ENCODE results near the gene PIM3. TPM values are rescaled to one million over a fixed set of nuclear protein-coding genes. Genes with fewer than 3 reads are reported as not detected.

PIM3 gene
- total RNA-seq, 2 experiments from 2014 or later: 60.1 to 62.3 TPM

DNA sequence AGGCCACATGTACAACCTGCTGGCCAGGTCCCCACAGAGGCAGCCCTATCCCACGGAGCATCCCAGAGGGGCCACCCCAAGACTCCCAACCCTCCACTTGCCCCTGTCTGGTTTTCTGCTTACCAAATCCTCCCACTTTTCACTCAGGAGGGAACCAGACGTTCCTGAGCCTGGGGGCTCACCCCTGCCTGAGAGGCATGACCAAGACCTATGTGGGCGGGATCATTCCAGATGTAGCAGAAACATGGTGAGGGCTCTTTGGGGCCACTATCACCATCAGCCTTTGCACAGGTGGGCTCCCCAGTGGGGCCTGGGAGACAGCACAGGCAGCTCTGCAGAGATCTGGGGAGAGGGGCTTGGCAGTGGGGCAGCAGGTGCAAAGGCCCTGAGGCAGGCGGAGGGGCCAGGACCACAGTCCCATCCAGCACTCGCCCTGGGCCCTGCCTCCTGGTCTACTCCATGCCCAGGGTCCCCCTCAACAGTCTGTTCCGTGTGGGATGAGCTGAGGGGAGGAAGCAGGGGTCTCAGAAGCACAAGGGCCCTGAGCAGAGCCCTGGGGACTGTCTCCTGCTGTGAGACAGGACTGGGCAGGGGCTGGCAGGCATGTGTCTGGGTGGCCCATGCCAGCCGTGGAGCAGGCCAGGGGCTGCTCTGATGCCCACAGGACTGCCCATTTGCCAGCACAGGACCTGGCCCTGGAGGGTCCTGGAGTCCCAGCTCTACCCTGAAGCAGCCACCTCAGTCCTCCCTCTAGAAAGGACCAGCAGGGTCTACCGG, 9.4 kb downstream of the PIM3 start:
- Mint-ChIP-seq H3K9me3 (no peaks in the 10 kb centered on the region), H3K36me3 (ENCODE audit: low read depth) (peaks cover 1% of the 10 kb centered on the region), H3K27me3 (no peaks in the 10 kb centered on the region), H3K4me3 (no peak overlapping the region), H3K27ac (peak overlapping the region; percentile 90), H3K4me1 (peaks cover 19% of the 10 kb centered on the region)
- ChIA-PET POLR2A (interaction anchor here (0.8 to 4.1 kb wide), 7 partner anchors 8 to 579 kb away, joined by 3 to 51 read pairs (median 7); partner anchors contain the start of gene PIM3), CTCF (interaction anchor here (1.7 kb wide), 1 partner anchor 34 kb away, joined by 3 read pairs; no protein-coding TSS in a partner anchor)
- DNase-seq: peak; percentile 17

DNA sequence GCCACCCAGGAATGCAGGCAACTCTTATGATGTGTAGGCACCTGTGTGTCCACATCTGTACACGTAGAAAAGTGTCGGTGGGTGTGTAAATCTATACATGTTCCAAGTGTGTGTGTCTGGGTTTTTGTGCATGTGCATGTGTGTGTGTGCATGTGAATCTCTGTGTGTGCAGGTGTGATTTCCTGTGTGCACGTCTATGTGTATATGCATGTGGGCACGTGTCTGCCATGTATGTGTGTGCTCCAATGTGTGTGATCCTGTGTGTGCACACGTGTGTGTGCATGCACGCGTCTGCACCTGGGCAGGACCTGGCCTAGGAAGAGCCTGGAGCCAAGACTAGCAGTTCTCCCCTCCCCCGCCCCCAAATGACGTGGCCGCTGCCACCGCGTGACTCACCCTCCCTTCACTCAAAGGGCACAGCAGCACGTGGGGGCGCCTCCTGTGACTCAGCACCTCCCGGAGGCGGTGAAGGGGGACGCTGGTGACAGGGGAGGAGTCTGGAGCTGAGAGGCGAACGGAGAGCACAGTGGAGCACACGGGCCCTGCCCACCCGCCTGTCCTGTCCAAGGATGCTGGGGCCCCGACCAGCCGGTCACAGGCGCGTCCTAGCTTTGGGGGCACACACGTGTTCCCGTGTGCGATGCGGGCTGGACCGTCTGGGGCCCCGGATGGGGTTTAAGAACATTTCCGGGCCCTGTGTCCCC, 10.1 kb downstream of the PIM3 start:
- peak; percentile 96 for DNase-seq
- Mint-ChIP-seq H3K4me3 (peak overlapping the region; percentile 79), H3K9me3 (no peaks in the 10 kb centered on the region), H3K27ac (peak overlapping the region; percentile 90), H3K36me3 (ENCODE audit: low read depth) (no peaks in the 10 kb centered on the region), H3K4me1 (peaks cover 24% of the 10 kb centered on the region), H3K27me3 (no peaks in the 10 kb centered on the region)
- ChIA-PET CTCF (interaction anchor here (0.7 to 1.7 kb wide), 3 partner anchors 9 to 34 kb away, joined by 3 read pairs; no protein-coding TSS in a partner anchor), POLR2A (interaction anchor here (0.6 to 4.1 kb wide), 12 partner anchors 9 to 578 kb away, joined by 3 to 51 read pairs (median 4); partner anchors contain the start of genes ALG12, CRELD2 and PIM3)

DNA sequence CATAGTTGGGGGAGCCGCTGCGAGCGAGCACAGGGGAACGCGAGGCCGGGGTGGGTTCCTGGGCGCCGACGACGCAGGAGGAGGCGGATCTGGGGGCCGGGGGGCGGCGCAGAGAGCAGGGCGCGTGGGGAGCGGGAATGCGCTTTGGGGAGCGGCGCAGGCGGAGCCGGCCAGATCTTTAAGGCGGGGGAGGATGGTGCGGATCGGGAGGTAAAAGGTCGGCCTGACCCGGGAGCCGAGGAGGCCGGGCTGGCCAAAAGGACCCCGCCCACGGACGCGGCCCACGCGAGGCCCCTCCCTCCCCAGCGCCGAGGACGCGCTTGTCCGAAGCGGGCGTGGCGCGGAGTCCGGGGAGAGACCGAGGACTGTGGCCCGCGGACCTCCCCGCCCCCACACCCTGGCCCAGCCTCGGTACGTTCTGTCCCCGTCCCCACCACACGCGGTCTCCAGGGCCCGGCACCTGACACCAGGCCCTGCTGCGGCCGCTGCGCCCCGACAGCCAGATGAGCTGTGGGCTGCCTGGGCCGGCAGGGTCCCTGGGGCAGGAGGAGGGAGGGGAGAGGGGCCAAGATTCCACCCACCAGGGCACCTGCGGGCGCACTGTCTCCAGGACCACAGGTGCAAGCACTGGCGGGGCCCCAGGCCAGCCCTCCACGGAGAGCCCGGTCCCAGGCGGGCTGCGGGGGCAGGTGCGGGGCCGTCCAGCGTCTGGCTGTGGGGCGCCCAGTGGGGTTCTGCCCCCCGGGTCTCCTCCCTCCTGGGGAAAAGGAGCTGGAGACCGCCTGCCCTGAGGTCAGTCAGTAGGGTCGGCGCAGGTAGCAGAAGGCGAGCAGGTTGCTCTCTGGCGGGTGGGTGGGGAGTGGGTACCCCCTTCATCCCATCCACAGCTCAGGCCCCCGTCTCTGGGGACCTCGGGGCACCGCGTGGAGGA, 10.9 kb downstream of the PIM3 start:
- Mint-ChIP-seq H3K27ac (peak overlapping the region; percentile 90), H3K27me3 (no peaks in the 10 kb centered on the region), H3K4me1 (peaks cover 29% of the 10 kb centered on the region), H3K4me3 (peak overlapping the region; percentile 79), H3K9me3 (no peaks in the 10 kb centered on the region), H3K36me3 (ENCODE audit: low read depth) (no peaks in the 10 kb centered on the region)
- POLR2A ChIA-PET: interaction anchor here (0.8 to 4.1 kb wide), 12 partner anchors 10 to 555 kb away, joined by 3 to 51 read pairs (median 4); partner anchors contain the start of genes ALG12, CRELD2 and PIM3
- CTCF ChIA-PET: interaction anchor here (1.0 to 1.7 kb wide), 4 partner anchors 8 to 40 kb away, joined by 3 to 5 read pairs (median 3); partner anchors contain the start of gene PIM3
- DNase-seq: no peak

DNA sequence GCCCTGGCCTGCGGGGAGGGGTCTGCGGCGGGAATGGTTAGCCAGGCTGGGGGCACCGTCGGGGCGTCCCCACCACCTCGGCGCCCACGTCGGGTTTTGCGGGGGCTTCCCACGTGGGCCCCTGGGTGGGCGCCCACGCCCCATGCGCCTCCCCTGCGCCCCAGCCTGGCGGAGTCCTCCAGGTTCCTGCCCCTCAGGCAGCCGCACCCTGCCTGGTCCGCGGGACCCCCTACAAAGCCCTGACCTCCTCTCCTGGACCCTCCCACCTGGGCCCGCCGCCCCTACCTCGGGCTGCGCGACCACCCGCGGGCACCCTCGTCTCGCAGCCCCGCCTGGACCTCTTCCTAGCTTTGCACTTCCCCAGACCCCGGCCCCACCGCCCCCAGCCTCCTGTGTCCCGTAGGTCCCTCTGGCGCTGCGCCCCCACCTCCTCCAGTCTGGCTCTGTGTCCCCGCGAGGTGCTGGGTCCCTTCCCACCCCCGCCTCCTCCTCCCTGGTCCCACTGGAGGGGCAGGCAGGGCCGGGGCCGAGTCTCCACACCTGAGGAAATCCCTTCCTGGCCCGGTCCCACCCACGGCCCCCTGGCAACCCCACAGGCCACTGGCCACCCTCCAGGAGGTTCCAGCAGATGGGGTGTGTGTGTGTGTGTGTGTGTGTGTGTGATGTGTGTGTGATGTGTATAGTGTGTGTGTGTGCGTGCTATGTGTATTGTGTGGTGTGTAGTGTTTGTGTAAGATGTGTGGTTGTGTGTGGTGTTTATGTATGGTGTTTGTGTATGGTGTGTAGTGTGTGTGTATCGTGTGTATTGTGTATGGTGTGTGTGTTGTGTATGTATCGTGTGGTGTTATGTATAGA, 11.8 kb downstream of the PIM3 start:
- peak; percentile 16 for DNase-seq
- H3K27ac Mint-ChIP-seq: no peak overlapping the region
- no peaks in the 10 kb centered on the region for H3K9me3 Mint-ChIP-seq
- peaks cover 31% of the 10 kb centered on the region for H3K4me1 Mint-ChIP-seq
- H3K27me3 Mint-ChIP-seq: no peaks in the 10 kb centered on the region
- no peaks in the 10 kb centered on the region for H3K36me3 Mint-ChIP-seq (ENCODE audit: low read depth)
- ChIA-PET POLR2A (interaction anchor here (0.8 to 4.1 kb wide), 5 partner anchors 11 to 554 kb away, joined by 3 to 51 read pairs (median 4); partner anchors contain the start of gene PIM3), CTCF (interaction anchor here (1.0 to 1.3 kb wide), 2 partner anchors 11 to 41 kb away, joined by 3 to 5 read pairs; partner anchors contain the start of gene PIM3)
- no peak overlapping the region for H3K4me3 Mint-ChIP-seq

DNA sequence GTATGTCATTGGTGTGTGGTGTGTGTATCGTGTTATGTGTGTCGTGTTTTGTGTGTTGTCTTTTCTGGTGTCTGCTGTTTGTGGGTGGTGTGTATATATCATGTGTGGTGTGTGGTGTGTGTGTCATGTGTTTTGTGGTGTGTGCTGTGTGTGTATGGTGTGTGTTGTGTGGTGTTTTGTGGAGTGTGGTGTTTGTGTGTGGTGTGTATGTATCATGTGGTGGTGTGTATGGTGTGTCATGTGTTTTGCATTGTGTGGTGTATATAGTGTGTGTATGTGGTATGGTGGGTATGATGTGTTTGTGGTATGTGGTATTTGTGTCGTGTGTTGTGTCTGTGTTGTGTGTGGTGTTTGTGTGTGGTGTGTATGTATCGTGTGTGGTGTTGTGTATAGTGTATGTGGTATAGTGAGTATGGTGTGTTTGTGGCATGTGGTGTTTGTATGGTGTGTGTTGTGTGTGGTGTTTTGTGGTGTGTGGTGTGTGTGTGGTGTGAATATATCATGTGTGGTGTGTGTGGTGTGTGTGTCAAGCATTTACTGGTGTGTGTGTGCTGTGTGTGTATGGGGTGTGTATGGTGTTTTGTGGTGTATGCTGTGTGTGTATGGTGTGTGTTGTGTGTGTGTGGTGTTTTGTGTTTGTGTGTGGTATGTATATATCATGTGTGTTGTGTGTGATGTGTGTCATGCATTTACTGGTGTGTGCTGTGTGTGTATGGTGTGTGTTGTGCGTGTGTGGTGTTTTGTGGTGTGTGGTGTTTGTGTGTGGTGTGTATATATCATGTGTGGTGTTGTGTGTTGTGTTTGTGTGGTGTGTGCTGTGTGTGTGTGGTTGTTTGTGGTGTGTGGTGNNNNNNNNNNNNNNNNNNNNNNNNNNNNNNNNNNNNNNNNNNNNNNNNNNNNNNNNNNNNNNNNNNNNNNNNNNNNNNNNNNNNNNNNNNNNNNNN, 12.7 kb downstream of the PIM3 start:
- Mint-ChIP-seq H3K9me3 (no peaks in the 10 kb centered on the region), H3K4me1 (peaks cover 29% of the 10 kb centered on the region), H3K27me3 (no peaks in the 10 kb centered on the region), H3K4me3 (no peak overlapping the region), H3K27ac (no peak overlapping the region), H3K36me3 (ENCODE audit: low read depth) (no peaks in the 10 kb centered on the region)
- DNase-seq: no peak
- ChIA-PET CTCF (no interaction called here), POLR2A (no interaction called here)

DNA sequence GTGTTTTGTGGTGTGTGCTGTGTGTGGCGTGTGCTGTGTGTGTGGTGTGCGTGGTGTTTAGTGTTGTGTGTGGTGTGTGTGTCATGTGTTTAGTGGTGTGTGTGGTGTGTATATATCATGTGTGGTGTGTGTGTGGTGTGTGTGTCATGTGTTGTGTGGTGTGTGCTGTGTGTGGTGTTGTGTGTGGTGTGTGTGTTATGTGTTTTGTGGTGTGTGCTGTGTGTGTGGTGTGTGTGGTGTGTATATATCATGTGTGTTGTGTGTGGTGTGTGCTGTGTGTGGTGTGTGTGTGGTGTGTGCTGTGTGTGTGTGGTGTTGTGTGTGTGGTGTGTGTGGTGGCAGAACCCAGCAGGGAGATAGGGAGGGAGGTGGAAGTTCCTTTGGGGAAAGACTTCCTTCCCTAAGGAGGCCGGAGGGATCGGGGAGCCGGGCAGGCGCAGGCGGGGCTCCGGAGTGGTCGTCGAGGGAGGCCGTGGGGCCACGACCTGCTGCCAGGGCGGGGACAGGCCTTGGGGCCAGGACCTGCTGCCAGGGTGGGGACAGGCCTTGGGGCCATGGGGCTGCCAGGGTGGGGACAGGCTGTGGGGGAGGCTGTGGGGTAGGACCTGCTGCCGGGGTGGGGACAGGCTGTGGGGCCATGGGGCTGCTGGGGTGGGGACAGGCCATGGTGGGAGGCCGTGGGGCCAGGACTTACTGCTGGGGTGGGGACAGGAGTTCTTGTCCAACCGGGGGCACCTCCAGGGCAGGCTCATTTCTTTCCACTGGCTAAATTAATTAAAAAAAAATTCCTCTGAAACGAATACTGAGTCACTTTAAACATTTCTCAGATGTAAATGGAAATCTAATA, 15.2 kb downstream of the PIM3 start:
- Mint-ChIP-seq H3K36me3 (ENCODE audit: low read depth) (peaks cover 8% of the 10 kb centered on the region), H3K4me1 (peaks cover 24% of the 10 kb centered on the region), H3K27ac (peak overlapping the region; percentile 56), H3K4me3 (peak overlapping the region; percentile 19), H3K27me3 (peaks cover 6% of the 10 kb centered on the region), H3K9me3 (peaks cover 9% of the 10 kb centered on the region)
- CTCF ChIA-PET: interaction anchor here (1.4 kb wide), 2 partner anchors 15 to 55 kb away, joined by 4 to 5 read pairs; no protein-coding TSS in a partner anchor
- POLR2A ChIA-PET: no interaction called here
- DNase-seq: peak; percentile 32

DNA sequence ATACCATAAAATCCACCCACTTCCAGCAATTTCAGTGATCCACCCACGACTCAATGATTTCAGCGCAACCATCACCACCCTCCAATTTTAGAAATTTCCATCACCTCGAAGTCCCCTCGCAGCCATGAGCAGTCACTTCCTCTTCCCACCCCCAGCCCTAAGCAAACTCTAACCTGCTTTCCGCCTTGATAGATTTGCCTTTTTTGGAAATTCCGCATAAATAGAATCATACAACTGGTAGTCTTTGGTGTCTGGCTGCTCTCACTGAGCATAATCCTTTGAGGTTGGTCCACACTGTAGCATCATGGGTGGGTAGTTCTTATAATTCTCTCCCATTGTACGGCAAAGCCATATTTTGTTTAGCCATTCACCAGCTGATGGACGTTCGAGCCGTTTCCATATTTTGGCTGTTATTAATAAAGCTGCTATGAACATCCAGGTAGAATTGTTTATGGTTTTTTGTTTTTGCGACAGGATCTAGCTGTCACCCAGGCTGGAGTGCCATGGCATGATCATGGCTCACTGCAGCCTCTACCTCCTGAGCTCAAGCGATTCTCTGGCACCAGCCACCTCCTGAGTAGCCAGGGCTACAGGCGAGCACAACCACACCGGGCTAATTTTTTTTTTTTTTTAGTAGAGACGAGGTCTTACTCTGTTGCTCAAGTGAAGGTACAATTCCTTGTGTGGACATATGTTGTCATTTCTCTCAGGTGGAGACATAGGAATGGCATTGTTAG, 16.0 kb downstream of the PIM3 start:
- peaks cover 9% of the 10 kb centered on the region for H3K9me3 Mint-ChIP-seq
- peaks cover 8% of the 10 kb centered on the region for H3K27me3 Mint-ChIP-seq
- DNase-seq: peak; percentile 38
- H3K4me1 Mint-ChIP-seq: peaks cover 19% of the 10 kb centered on the region
- H3K36me3 Mint-ChIP-seq (ENCODE audit: low read depth): peaks cover 11% of the 10 kb centered on the region
- POLR2A ChIA-PET: no interaction called here
- CTCF ChIA-PET: interaction anchor here (0.6 to 1.4 kb wide), 3 partner anchors 14 to 56 kb away, joined by 4 to 5 read pairs (median 4); no protein-coding TSS in a partner anchor
- H3K27ac Mint-ChIP-seq: peak overlapping the region; percentile 44
- H3K4me3 Mint-ChIP-seq: no peak overlapping the region

DNA sequence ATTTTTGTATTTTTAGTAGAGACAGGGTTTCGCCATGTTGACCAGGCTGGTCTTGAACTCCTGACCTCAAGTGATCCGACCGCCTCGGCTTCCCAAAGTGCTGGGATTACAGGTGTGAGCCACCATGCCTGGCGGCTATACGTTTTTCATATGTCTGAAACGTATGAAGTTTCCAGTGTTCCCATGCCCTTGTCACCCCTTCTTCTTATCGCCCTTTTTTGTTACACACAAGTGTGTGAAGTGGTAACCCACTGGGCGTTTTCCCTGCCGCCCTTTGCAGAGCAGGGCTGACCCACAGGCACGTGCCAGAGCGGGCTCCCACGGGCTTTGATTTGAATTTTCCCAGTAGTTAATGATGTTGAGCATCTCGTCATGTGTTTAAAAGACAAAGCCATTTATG, 17.0 kb downstream of the PIM3 start:
- peaks cover 20% of the 10 kb centered on the region for H3K4me1 Mint-ChIP-seq
- H3K36me3 Mint-ChIP-seq (ENCODE audit: low read depth): peaks cover 11% of the 10 kb centered on the region
- peaks cover 12% of the 10 kb centered on the region for H3K27me3 Mint-ChIP-seq
- ChIA-PET POLR2A (no interaction called here), CTCF (interaction anchor here (1.4 kb wide), 2 partner anchors 13 to 53 kb away, joined by 4 to 5 read pairs; no protein-coding TSS in a partner anchor)
- peaks cover 12% of the 10 kb centered on the region for H3K9me3 Mint-ChIP-seq
- no peak overlapping the region for H3K4me3 Mint-ChIP-seq
- H3K27ac Mint-ChIP-seq: no peak overlapping the region
- no peak for DNase-seq

DNA sequence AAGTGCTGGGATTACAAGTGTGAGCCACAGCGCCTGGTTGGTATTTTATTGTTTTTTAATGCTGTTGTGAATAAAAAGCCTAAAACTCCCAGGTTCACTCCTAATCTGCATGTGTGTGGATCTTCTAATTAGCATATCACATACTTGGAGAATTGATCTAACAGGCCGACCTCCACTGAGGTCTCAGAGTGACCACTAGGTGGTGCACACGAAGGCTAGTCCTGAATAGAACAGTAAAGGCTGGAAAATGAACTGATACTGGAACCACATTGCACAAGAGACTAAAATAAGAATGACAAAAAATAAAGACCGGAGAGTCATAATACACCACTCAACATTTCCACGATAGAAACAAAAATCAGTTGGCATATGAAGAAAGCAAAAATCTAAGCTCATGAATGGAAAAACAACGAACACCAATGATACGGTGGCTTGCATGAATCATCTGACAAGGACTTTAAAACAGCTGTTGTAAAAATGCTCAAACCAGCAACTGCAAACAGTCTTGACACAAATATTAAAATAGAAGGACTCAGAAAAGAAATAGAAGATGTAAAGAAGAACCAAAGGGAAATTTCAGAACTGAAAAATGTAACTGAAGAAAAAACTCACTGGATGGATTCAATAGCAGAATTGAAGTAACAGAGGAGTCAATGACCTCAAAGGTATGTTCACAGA, 19.2 kb downstream of the PIM3 start:
- Mint-ChIP-seq H3K27ac (no peak overlapping the region), H3K4me3 (no peak overlapping the region), H3K4me1 (peaks cover 25% of the 10 kb centered on the region), H3K27me3 (peaks cover 20% of the 10 kb centered on the region), H3K9me3 (peaks cover 14% of the 10 kb centered on the region), H3K36me3 (ENCODE audit: low read depth) (peaks cover 15% of the 10 kb centered on the region)
- CTCF ChIA-PET: interaction anchor here (1.1 to 1.3 kb wide), 3 partner anchors 9 to 106 kb away, joined by 3 to 4 read pairs (median 3); partner anchors contain the start of gene MLC1
- POLR2A ChIA-PET: no interaction called here
- peak; percentile 37 for DNase-seq
